ENCODE measurements around the gene NDUFS4. TPM values are rescaled to one million over a fixed set of nuclear protein-coding genes. Genes with fewer than 3 reads are reported as not detected.

Gene NDUFS4
- polyA plus RNA-seq, 1 of the 3 experiments (the other 2 are of a cell fraction), result 104 TPM

DNA sequence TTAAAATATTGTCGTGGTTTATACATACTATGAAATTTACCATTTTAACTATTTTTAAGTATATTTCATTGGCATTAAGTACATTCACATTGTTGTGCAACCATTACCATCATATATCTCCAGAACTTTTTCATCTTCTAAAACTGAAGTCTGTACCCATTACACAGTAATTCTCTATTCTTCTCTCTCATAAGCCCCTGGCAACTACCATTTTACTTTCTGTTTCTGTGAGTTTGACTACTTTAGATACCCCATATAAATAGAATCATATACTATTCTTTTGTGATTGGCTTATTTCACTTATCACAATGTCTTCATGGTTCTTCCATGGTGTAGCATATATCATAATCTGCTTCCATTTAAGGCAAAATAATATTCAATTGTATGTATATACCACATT is 30.3 kb downstream of the NDUFS4 start:
- H3K4me3 ChIP-seq (ENCODE audit: low read depth in 2 of 2, low read length in 1 of 2), result no peak overlapping the region
- H3K9me3 ChIP-seq, result no peaks in the 10 kb centered on the region
- H3K79me2 ChIP-seq (ENCODE audit: insufficient read depth), result peaks cover 98% of the 10 kb centered on the region
- no peaks in the 10 kb centered on the region for H3K36me3 ChIP-seq (replicated peaks in 1 of 2; ENCODE audit: control insufficient read depth in 1 of 2, insufficient read depth in 2 of 2, low read length in 1 of 2)
- H3K27ac ChIP-seq (ENCODE audit: low read depth in 2 of 2, low read length in 1 of 2), result no peak overlapping the region
- no peak overlapping the region for H3K4me2 ChIP-seq
- CTCF ChIA-PET, result no interaction called here
- POLR2A ChIA-PET, result no interaction called here
- no peaks in the 10 kb centered on the region for H3K27me3 ChIP-seq (ENCODE audit: insufficient read depth)
- H3F3A ChIP-seq (replicated peaks; ENCODE audit: insufficient read depth), result peaks cover 3% of the 10 kb centered on the region
- no peaks in the 10 kb centered on the region; a peak in 1 of 4 replicates for H3K4me1 ChIP-seq (ENCODE audit: control insufficient read depth in 1 of 2, insufficient read depth in 2 of 2, low read depth in 1 of 2, low read length in 1 of 2)
- H2AFZ ChIP-seq (ENCODE audit: low read depth), result no peak overlapping the region
- no peak for TF ChIP-seq RXRA (IDR thresholded peaks at IDR 0.05; ENCODE audit: borderline replicate concordance, low read depth)
- no peak for TF ChIP-seq GABPA (IDR thresholded peaks at IDR 0.05; ENCODE audit: low read depth)
- TF ChIP-seq JUND (IDR thresholded peaks at IDR 0.05), result no peak
- TF ChIP-seq MAX (IDR thresholded peaks at IDR 0.05; ENCODE audit: low read depth), result no peak
- no peak for TF ChIP-seq EZH2phosphoT487 (IDR thresholded peaks at IDR 0.05; ENCODE audit: borderline replicate concordance, low read depth)
- TF ChIP-seq, protein P1, sequence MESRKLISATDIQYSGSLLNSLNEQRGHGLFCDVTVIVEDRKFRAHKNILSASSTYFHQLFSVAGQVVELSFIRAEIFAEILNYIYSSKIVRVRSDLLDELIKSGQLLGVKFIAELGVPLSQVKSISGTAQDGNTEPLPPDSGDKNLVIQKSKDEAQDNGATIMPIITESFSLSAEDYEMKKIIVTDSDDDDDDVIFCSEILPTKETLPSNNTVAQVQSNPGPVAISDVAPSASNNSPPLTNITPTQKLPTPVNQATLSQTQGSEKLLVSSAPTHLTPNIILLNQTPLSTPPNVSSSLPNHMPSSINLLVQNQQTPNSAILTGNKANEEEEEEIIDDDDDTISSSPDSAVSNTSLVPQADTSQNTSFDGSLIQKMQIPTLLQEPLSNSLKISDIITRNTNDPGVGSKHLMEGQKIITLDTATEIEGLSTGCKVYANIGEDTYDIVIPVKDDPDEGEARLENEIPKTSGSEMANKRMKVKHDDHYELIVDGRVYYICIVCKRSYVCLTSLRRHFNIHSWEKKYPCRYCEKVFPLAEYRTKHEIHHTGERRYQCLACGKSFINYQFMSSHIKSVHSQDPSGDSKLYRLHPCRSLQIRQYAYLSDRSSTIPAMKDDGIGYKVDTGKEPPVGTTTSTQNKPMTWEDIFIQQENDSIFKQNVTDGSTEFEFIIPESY (IDR thresholded peaks at IDR 0.05; ENCODE audit: borderline replicate concordance, low read depth), result no peak
- TF ChIP-seq NRF1 (IDR thresholded peaks at IDR 0.05; ENCODE audit: low read depth, low read length), result no peak
- no peak for TF ChIP-seq MXI1 (IDR thresholded peaks at IDR 0.05; ENCODE audit: low read depth, low read length)
- H3K9ac ChIP-seq, result no peak overlapping the region
- no peak for DNase-seq
- WGBS (ENCODE audit: low lambda C conversion rate), result 94% methylated on average over 1 of the region's 1 CpG
- peaks cover 19% of the 10 kb centered on the region for H4K20me1 ChIP-seq (ENCODE audit: insufficient read depth)
- H3K9me2 ChIP-seq, result no peaks in the 10 kb centered on the region

- Histone ChIP-seq H3K9me3 (no peaks in the 10 kb centered on the region), H2AFZ (ENCODE audit: low read depth) (no peak overlapping the region), H3K4me1 (ENCODE audit: control insufficient read depth in 1 of 2, insufficient read depth in 2 of 2, low read depth in 1 of 2, low read length in 1 of 2) (peaks cover 0 to 2% of the 10 kb centered on the region in 2 experiments; a peak in 1 of 4 replicates), H3K4me2 (no peak overlapping the region), H3K79me2 (ENCODE audit: insufficient read depth) (peaks cover 97% of the 10 kb centered on the region), H3K4me3 (ENCODE audit: low read depth in 2 of 2, low read length in 1 of 2) (no peak overlapping the region), H3K9ac (no peak overlapping the region), H3K9me2 (no peaks in the 10 kb centered on the region), H3F3A (replicated peaks; ENCODE audit: insufficient read depth) (peaks cover 3% of the 10 kb centered on the region), H4K20me1 (ENCODE audit: insufficient read depth) (peaks cover 19% of the 10 kb centered on the region), H3K27ac (ENCODE audit: low read depth in 2 of 2, low read length in 1 of 2) (no peak overlapping the region), H3K27me3 (ENCODE audit: insufficient read depth) (no peaks in the 10 kb centered on the region), H3K36me3 (replicated peaks in 1 of 2; ENCODE audit: control insufficient read depth in 1 of 2, insufficient read depth in 2 of 2, low read length in 1 of 2) (peaks cover 0 to 20% of the 10 kb centered on the region in 2 experiments)
- ChIA-PET POLR2A (no interaction called here), CTCF (no interaction called here)
- no peak for DNase-seq
- WGBS (ENCODE audit: low lambda C conversion rate), result 100% methylated on average over 1 of the region's 1 CpG
- no peak for TF ChIP-seq RFX5 (IDR thresholded peaks at IDR 0.05; ENCODE audit: low read length)
- TF ChIP-seq MEF2A (IDR thresholded peaks at IDR 0.05; ENCODE audit: borderline replicate concordance, low read depth), result no peak
- TF ChIP-seq MAX (IDR thresholded peaks at IDR 0.05; ENCODE audit: low read depth), result no peak
- TF ChIP-seq MXI1 (IDR thresholded peaks at IDR 0.05; ENCODE audit: low read depth, low read length), result no peak
- no peak for TF ChIP-seq IRF3 (IDR thresholded peaks at IDR 0.05; ENCODE audit: low read depth, low read length)
- TF ChIP-seq, protein P2, sequence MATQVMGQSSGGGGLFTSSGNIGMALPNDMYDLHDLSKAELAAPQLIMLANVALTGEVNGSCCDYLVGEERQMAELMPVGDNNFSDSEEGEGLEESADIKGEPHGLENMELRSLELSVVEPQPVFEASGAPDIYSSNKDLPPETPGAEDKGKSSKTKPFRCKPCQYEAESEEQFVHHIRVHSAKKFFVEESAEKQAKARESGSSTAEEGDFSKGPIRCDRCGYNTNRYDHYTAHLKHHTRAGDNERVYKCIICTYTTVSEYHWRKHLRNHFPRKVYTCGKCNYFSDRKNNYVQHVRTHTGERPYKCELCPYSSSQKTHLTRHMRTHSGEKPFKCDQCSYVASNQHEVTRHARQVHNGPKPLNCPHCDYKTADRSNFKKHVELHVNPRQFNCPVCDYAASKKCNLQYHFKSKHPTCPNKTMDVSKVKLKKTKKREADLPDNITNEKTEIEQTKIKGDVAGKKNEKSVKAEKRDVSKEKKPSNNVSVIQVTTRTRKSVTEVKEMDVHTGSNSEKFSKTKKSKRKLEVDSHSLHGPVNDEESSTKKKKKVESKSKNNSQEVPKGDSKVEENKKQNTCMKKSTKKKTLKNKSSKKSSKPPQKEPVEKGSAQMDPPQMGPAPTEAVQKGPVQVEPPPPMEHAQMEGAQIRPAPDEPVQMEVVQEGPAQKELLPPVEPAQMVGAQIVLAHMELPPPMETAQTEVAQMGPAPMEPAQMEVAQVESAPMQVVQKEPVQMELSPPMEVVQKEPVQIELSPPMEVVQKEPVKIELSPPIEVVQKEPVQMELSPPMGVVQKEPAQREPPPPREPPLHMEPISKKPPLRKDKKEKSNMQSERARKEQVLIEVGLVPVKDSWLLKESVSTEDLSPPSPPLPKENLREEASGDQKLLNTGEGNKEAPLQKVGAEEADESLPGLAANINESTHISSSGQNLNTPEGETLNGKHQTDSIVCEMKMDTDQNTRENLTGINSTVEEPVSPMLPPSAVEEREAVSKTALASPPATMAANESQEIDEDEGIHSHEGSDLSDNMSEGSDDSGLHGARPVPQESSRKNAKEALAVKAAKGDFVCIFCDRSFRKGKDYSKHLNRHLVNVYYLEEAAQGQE (IDR thresholded peaks at IDR 0.05; ENCODE audit: low read depth, low read length), result no peak
- no peak for TF ChIP-seq JUND (IDR thresholded peaks at IDR 0.05)
- TF ChIP-seq CTCF (IDR thresholded peaks at IDR 0.05), result no peak
- no peak for TF ChIP-seq TAF1 (IDR thresholded peaks at IDR 0.05; ENCODE audit: borderline replicate concordance, low read depth, low read length)
- no peak for TF ChIP-seq CHD2 (IDR thresholded peaks at IDR 0.05; ENCODE audit: low read length, partially characterized antibody)
Observed at GRCh38 chr5:53594419-53594818, 34.0 kb downstream of the NDUFS4 start.
